ENCODE results near the gene HMBS. TPM values are rescaled to one million over a fixed set of nuclear protein-coding genes. Genes with fewer than 3 reads are reported as not detected.

Gene HMBS
- total RNA-seq, 3 donors from 2014 or later (not counting 1 experiment from before 2014, with no cell fraction given), result 6.1 to 10.1 (median 6.7) TPM

- no peak for ATAC-seq
- Histone ChIP-seq H3K36me3 (ENCODE audit: control insufficient read depth, insufficient read depth, low read length) (peaks cover 12% of the 10 kb centered on the region), H3K9me3 (ENCODE audit: control insufficient read depth, insufficient read depth, low read length) (no peaks in the 10 kb centered on the region), H3K27ac (ENCODE audit: low read length) (peak overlapping the region; percentile 73), H3K27me3 (ENCODE audit: control insufficient read depth, insufficient read depth, low read length) (no peaks in the 10 kb centered on the region), H3K4me1 (ENCODE audit: control insufficient read depth, insufficient read depth, low read length) (peaks cover 24% of the 10 kb centered on the region), H3K4me3 (ENCODE audit: low read length) (peak overlapping the region; percentile 42)
- peaks cover 32 to 33% of the 10 kb centered on the region in 2 donors for H3K4me1 Mint-ChIP-seq
- intact Hi-C loops (cut with micrococcal nuclease), result loop anchor here (1.0 to 5.0 kb wide), 4 partner anchors 18 to 53 kb away; partner anchors contain the start of genes HMBS and VPS11
- no peak for TF ChIP-seq CTCF (IDR thresholded peaks at IDR 0.05)
- 51% methylated on average over 5 of the region's 5 CpGs for WGBS (ENCODE audit: insufficient coverage)
- H3K4me3 Mint-ChIP-seq, result peak overlapping the region; percentile 91
- DNase-seq, result peak in 1 of 2 donors; percentile 29
- H3K9me3 Mint-ChIP-seq, result no peaks in the 10 kb centered on the region
- H3K27ac Mint-ChIP-seq, result peak overlapping the region; percentile 87 to 90
- no peaks in the 10 kb centered on the region for H3K27me3 Mint-ChIP-seq (ENCODE audit: low read depth in 2 of 2)
- H3K36me3 Mint-ChIP-seq, result peaks cover under 1% of the 10 kb centered on the region
Observed at GRCh38 chr11:119120639-119121007, 35.9 kb downstream of the HMBS start.

- TF ChIP-seq CTCF (IDR thresholded peaks at IDR 0.05), result no peak
- no peaks in the 10 kb centered on the region for H3K36me3 Mint-ChIP-seq
- peak within 1 kb of the TSS; percentile 73 for H3K27ac ChIP-seq (ENCODE audit: low read length)
- H3K9me3 Mint-ChIP-seq, result no peaks in the 10 kb centered on the region
- peaks cover 20% of the 10 kb centered on the region for H3K4me1 ChIP-seq (ENCODE audit: control insufficient read depth, insufficient read depth, low read length)
- ATAC-seq, result peak; percentile 97 to 100 (median 97)
- H3K27me3 Mint-ChIP-seq (ENCODE audit: low read depth in 2 of 2), result no peaks in the 10 kb centered on the region
- H3K27me3 ChIP-seq (ENCODE audit: control insufficient read depth, insufficient read depth, low read length), result no peaks in the 10 kb centered on the region
- peaks cover 11% of the 10 kb centered on the region for H3K36me3 ChIP-seq (ENCODE audit: control insufficient read depth, insufficient read depth, low read length)
- H3K27ac Mint-ChIP-seq, result peak within 1 kb of the TSS; percentile 87 to 90
- peak within 1 kb of the TSS; percentile 91 for H3K4me3 Mint-ChIP-seq
- under 1% methylated on average over 52 of the region's 54 CpGs for WGBS (ENCODE audit: insufficient coverage)
- intact Hi-C loops (cut with micrococcal nuclease), result loop anchor here (1.0 to 5.0 kb wide), 4 partner anchors 19 to 54 kb away; partner anchors contain the start of genes HMBS and VPS11
- no peaks in the 10 kb centered on the region for H3K9me3 ChIP-seq (ENCODE audit: control insufficient read depth, insufficient read depth, low read length)
- DNase-seq, result peak; percentile 97 to 100
- peaks cover 32% of the 10 kb centered on the region in 2 donors for H3K4me1 Mint-ChIP-seq
- peak within 1 kb of the TSS; percentile 99 for H3K4me3 ChIP-seq (ENCODE audit: low read length)
Observed at GRCh38 chr11:119121008-119121810, 36.5 kb downstream of the HMBS start, which contains the start of gene HINFP. TSS of gene HINFP (plus strand) at chr11:119121580. CDS start at chr11:119126945, 5,365 bp downstream.

- peaks cover 32 to 35% of the 10 kb centered on the region in 2 donors for H3K4me1 Mint-ChIP-seq
- peak overlapping the region; percentile 99 for H3K4me3 ChIP-seq (ENCODE audit: low read length)
- DNase-seq (no peak), ATAC-seq (no peak)
- WGBS (ENCODE audit: insufficient coverage), result 0% methylated on average over 20 of the region's 20 CpGs
- H3K27ac ChIP-seq (ENCODE audit: low read length), result peak overlapping the region; percentile 72
- no peaks in the 10 kb centered on the region for H3K36me3 Mint-ChIP-seq
- intact Hi-C loops (cut with micrococcal nuclease), result loop anchor here (1.0 to 5.0 kb wide), 4 partner anchors 19 to 54 kb away; partner anchors contain the start of genes HMBS and VPS11
- no peak for TF ChIP-seq CTCF (IDR thresholded peaks at IDR 0.05)
- no peaks in the 10 kb centered on the region for H3K9me3 ChIP-seq (ENCODE audit: control insufficient read depth, insufficient read depth, low read length)
- no peaks in the 10 kb centered on the region for H3K27me3 ChIP-seq (ENCODE audit: control insufficient read depth, insufficient read depth, low read length)
- H3K4me1 ChIP-seq (ENCODE audit: control insufficient read depth, insufficient read depth, low read length), result peaks cover 20% of the 10 kb centered on the region
- H3K27ac Mint-ChIP-seq, result peak overlapping the region; percentile 87 to 90
- no peaks in the 10 kb centered on the region for H3K9me3 Mint-ChIP-seq
- H3K36me3 ChIP-seq (ENCODE audit: control insufficient read depth, insufficient read depth, low read length), result peaks cover 5% of the 10 kb centered on the region
- H3K4me3 Mint-ChIP-seq, result peak overlapping the region; percentile 91
- H3K27me3 Mint-ChIP-seq (ENCODE audit: low read depth in 2 of 2), result no peaks in the 10 kb centered on the region
Observed at GRCh38 chr11:119121811-119122124, 37.1 kb downstream of the HMBS start.
